ENCODE data around the gene MCTP1. TPM values are rescaled to one million over a fixed set of nuclear protein-coding genes. Genes with fewer than 3 reads are reported as not detected.

The MCTP1 gene
- total and polyA plus RNA-seq, 7 experiments from 2014 or later: 0.75 to 38.9 (median 2.3) TPM; not detected in 1

DNA sequence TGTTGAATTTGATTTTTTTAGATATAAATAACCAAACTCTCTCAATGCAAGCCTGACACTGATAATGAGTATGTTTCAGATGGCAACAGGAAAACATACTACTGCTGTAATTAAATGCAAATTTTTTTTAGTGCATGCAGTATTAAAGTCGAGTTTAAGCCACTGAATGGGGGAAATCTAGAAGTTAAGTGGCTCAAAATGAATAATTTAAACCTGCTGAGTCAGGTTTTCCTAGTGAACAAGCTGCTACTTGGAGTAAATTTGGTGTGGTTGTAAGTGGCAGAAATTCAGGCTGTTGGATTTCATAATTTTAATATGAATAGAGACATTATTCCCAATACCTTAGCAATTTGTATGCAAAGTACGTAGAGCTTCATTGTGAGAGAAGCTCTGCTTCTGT is 544.6 kb downstream of the MCTP1 start:
- ChIA-PET CTCF (no interaction called here), POLR2A (no interaction called here)
- Mint-ChIP-seq H3K27ac (no peak overlapping the region), H3K9me3 (no peaks in the 10 kb centered on the region), H3K4me1 (peaks cover 0 to 2% (median 0%) of the 10 kb centered on the region in 7 donors), H3K4me3 (no peak overlapping the region), H3K27me3 (peaks cover 0 to 9% (median 3%) of the 10 kb centered on the region in 5 donors), H3K36me3 (no peaks in the 10 kb centered on the region)
- no peak overlapping the region for H3K27ac ChIP-seq (ENCODE audit: low read depth, low read length)
- intact Hi-C loops (cut with micrococcal nuclease): no loop called here
- H3K4me1 ChIP-seq (ENCODE audit: control insufficient read depth in 2 of 2, insufficient read depth in 2 of 2, low read length in 2 of 2): no peaks in the 10 kb centered on the region
- no peaks in the 10 kb centered on the region for H3K27me3 ChIP-seq (ENCODE audit: control insufficient read depth in 2 of 2, insufficient read depth in 2 of 2, low read length in 2 of 2)
- no peaks in the 10 kb centered on the region for H3K36me3 ChIP-seq (ENCODE audit: control insufficient read depth in 2 of 3, insufficient read depth in 3 of 3, low read length in 3 of 3)
- no peak overlapping the region for H3K4me3 ChIP-seq (ENCODE audit: low read length)
- H3K9me3 ChIP-seq (ENCODE audit: control insufficient read depth in 2 of 3, low read length in 3 of 3): no peaks in the 10 kb centered on the region
- ATAC-seq: no peak
- no peak for DNase-seq

- no peak for ATAC-seq
- Mint-ChIP-seq H3K27ac (no peak overlapping the region), H3K9me3 (no peaks in the 10 kb centered on the region), H3K4me3 (no peak overlapping the region), H3K36me3 (no peaks in the 10 kb centered on the region), H3K27me3 (peaks cover 0 to 2% (median 0%) of the 10 kb centered on the region in 5 donors), H3K4me1 (no peaks in the 10 kb centered on the region)
- H3K27ac ChIP-seq (ENCODE audit: low read depth, low read length): no peak overlapping the region
- no peak overlapping the region for H3K4me3 ChIP-seq (ENCODE audit: low read length)
- ChIA-PET POLR2A (interaction anchor here (0.7 kb wide), 1 partner anchor 247 kb away, joined by 3 read pairs; no protein-coding TSS in a partner anchor), CTCF (interaction anchor here (0.5 kb wide), 1 partner anchor 775 kb away, joined by 3 read pairs; no protein-coding TSS in a partner anchor)
- intact Hi-C loops (cut with micrococcal nuclease): loop anchor here (5.0 kb wide), 3 partner anchors 56 to 1154 kb away; partner anchors contain the start of genes KIAA0825 (in 2 of the 2), SLF1 (in 2 of the 2), NR2F1 (in 1 of the 2) and NR2F1-AS1 (in 1 of the 2)
- DNase-seq: no peak
- H3K4me1 ChIP-seq (ENCODE audit: control insufficient read depth in 2 of 2, insufficient read depth in 2 of 2, low read length in 2 of 2): no peaks in the 10 kb centered on the region
- H3K36me3 ChIP-seq (ENCODE audit: control insufficient read depth in 2 of 3, insufficient read depth in 3 of 3, low read length in 3 of 3): no peaks in the 10 kb centered on the region
- H3K9me3 ChIP-seq (ENCODE audit: control insufficient read depth in 2 of 3, low read length in 3 of 3): no peaks in the 10 kb centered on the region
- H3K27me3 ChIP-seq (ENCODE audit: control insufficient read depth in 2 of 2, insufficient read depth in 2 of 2, low read length in 2 of 2): no peaks in the 10 kb centered on the region
Observed at GRCh38 chr5:94736498-94736897, 548.4 kb downstream of the MCTP1 start.

DNA sequence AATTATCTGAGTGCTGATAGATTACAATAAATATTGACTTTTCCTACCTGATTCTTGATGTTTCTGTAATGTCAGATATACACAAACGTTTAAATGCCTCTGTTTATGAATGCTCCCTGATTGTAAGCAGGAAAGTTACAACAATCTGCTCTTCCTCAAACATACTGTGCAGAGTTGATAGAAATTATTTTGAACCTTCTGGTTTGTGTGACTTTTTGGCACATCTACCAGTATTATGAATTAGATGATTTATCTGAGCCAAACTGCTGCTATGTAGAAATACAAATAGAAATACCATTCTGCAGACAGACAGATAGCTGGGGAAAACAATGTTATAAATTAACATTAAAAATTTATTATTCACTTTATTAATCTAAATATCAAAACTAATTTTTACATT is 553.4 kb downstream of the MCTP1 start:
- Histone ChIP-seq H3K36me3 (ENCODE audit: control insufficient read depth in 2 of 3, insufficient read depth in 3 of 3, low read length in 3 of 3) (no peaks in the 10 kb centered on the region), H3K27ac (ENCODE audit: low read depth, low read length) (no peak overlapping the region), H3K4me1 (ENCODE audit: control insufficient read depth in 2 of 2, insufficient read depth in 2 of 2, low read length in 2 of 2) (no peaks in the 10 kb centered on the region), H3K4me3 (ENCODE audit: low read length) (no peak overlapping the region), H3K9me3 (ENCODE audit: control insufficient read depth in 2 of 3, low read length in 3 of 3) (no peaks in the 10 kb centered on the region), H3K27me3 (ENCODE audit: control insufficient read depth in 2 of 2, insufficient read depth in 2 of 2, low read length in 2 of 2) (no peaks in the 10 kb centered on the region)
- Mint-ChIP-seq H3K4me3 (no peak overlapping the region), H3K36me3 (no peaks in the 10 kb centered on the region), H3K27me3 (no peaks in the 10 kb centered on the region), H3K9me3 (no peaks in the 10 kb centered on the region), H3K4me1 (peaks cover 0 to 4% (median 0%) of the 10 kb centered on the region in 7 donors), H3K27ac (no peak overlapping the region)
- ChIA-PET POLR2A (no interaction called here), CTCF (interaction anchor here (1.0 kb wide), 1 partner anchor 16 kb away, joined by 4 read pairs; no protein-coding TSS in a partner anchor)
- intact Hi-C loops (cut with micrococcal nuclease): no loop called here
- ATAC-seq (no peak), DNase-seq (no peak)

DNA sequence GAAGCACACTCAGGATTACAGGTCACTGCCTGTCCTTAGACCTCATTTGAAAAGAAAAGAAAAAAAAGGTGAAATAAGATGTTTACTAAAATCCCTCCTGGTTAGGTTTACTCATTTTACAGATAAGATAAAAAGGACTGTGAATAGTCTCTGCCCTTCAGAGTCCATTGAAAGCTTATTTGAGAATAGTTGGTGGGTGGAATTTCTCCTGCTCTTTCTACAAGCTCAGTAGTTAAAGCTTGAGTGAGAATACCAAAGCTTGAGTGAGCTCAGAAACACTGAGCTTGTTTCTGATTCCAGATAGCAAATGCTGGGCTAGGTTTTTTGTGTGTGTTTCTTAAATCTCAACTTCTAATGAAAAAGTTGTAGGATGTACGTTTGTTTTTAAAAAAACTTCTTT is 559.8 kb downstream of the MCTP1 start:
- DNase-seq: no peak
- ChIA-PET POLR2A (no interaction called here), CTCF (no interaction called here)
- Histone ChIP-seq H3K4me3 (ENCODE audit: low read length) (no peak overlapping the region), H3K4me1 (ENCODE audit: control insufficient read depth in 2 of 2, insufficient read depth in 2 of 2, low read length in 2 of 2) (no peaks in the 10 kb centered on the region), H3K27me3 (ENCODE audit: control insufficient read depth in 2 of 2, insufficient read depth in 2 of 2, low read length in 2 of 2) (no peaks in the 10 kb centered on the region), H3K27ac (ENCODE audit: low read depth, low read length) (no peak overlapping the region), H3K36me3 (ENCODE audit: control insufficient read depth in 2 of 3, insufficient read depth in 3 of 3, low read length in 3 of 3) (no peaks in the 10 kb centered on the region), H3K9me3 (ENCODE audit: control insufficient read depth in 2 of 3, low read length in 3 of 3) (no peaks in the 10 kb centered on the region)
- Mint-ChIP-seq H3K4me1 (no peaks in the 10 kb centered on the region), H3K36me3 (no peaks in the 10 kb centered on the region), H3K27me3 (peaks cover 0 to 24% (median 0%) of the 10 kb centered on the region in 5 donors), H3K9me3 (peaks cover 0 to 4% (median 0%) of the 10 kb centered on the region in 11 donors), H3K27ac (no peak overlapping the region), H3K4me3 (no peak overlapping the region)
- no peak for ATAC-seq
- intact Hi-C loops (cut with micrococcal nuclease): no loop called here

DNA sequence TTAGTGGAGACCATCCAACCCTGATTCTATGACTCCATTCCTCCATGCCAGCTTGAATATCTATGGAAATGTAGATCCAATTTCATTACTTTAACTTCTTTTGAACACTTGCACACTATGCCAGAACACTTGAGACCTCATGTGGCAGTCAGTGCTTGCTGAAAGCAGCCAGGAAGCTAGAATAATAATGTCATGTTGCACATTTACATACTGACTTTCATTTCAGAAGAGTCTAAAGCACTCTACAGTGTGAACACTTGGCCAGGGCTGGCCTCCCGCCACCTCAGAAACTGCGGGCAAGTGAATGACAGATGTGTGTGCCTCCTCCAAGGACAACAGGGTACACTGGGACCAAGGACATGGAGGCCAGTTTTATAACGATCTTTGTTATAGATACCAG is 569.1 kb downstream of the MCTP1 start:
- Histone ChIP-seq H3K27ac (ENCODE audit: low read depth, low read length) (no peak overlapping the region), H3K4me3 (ENCODE audit: low read length) (no peak overlapping the region), H3K9me3 (ENCODE audit: control insufficient read depth in 2 of 3, low read length in 3 of 3) (no peaks in the 10 kb centered on the region), H3K4me1 (ENCODE audit: control insufficient read depth in 2 of 2, insufficient read depth in 2 of 2, low read length in 2 of 2) (no peaks in the 10 kb centered on the region), H3K36me3 (ENCODE audit: control insufficient read depth in 2 of 3, insufficient read depth in 3 of 3, low read length in 3 of 3) (no peaks in the 10 kb centered on the region), H3K27me3 (ENCODE audit: control insufficient read depth in 2 of 2, insufficient read depth in 2 of 2, low read length in 2 of 2) (no peaks in the 10 kb centered on the region)
- ATAC-seq: no peak
- intact Hi-C loops (cut with micrococcal nuclease): no loop called here
- Mint-ChIP-seq H3K4me1 (no peaks in the 10 kb centered on the region), H3K36me3 (peaks cover 10 to 26% (median 16%) of the 10 kb centered on the region in 5 donors), H3K27me3 (peaks cover 0 to 10% (median 0%) of the 10 kb centered on the region in 5 donors), H3K9me3 (peaks cover 0 to 11% (median 2%) of the 10 kb centered on the region in 11 donors), H3K4me3 (no peak overlapping the region), H3K27ac (no peak overlapping the region)
- DNase-seq: no peak
- POLR2A ChIA-PET: interaction anchor here (0.6 kb wide), 1 partner anchor 273 kb away, joined by 4 read pairs; no protein-coding TSS in a partner anchor
- CTCF ChIA-PET: no interaction called here

DNA sequence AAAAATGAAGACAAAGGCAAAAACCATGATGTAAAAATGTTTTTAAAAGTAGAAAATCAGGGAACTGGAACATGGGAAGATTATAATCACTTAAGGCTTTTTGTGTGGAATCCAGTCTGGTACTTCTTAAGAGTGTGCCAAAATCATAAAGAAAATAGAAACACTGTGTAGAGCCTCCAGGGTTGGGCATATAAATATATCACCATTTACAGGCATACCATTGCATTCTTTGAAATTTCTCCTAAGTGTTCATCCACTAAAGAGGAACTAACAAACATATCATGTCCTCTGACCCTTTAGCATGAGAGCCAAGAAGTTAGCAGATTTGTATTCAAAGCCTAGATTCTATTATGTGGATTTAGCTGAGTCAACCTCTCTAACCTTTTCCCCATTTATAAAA is 573.1 kb downstream of the MCTP1 start:
- ATAC-seq (no peak), DNase-seq (no peak)
- Mint-ChIP-seq H3K9me3 (no peaks in the 10 kb centered on the region), H3K27ac (no peak overlapping the region), H3K4me1 (peaks cover 0 to 2% (median 0%) of the 10 kb centered on the region in 7 donors), H3K27me3 (no peaks in the 10 kb centered on the region), H3K4me3 (no peak overlapping the region), H3K36me3 (peaks cover 10 to 51% (median 28%) of the 10 kb centered on the region in 5 donors)
- H3K4me3 ChIP-seq (ENCODE audit: low read length): no peak overlapping the region
- POLR2A ChIA-PET: no interaction called here
- H3K27me3 ChIP-seq (ENCODE audit: control insufficient read depth in 2 of 2, insufficient read depth in 2 of 2, low read length in 2 of 2): no peaks in the 10 kb centered on the region
- CTCF ChIA-PET: no interaction called here
- no peaks in the 10 kb centered on the region for H3K36me3 ChIP-seq (ENCODE audit: control insufficient read depth in 2 of 3, insufficient read depth in 3 of 3, low read length in 3 of 3)
- H3K4me1 ChIP-seq (ENCODE audit: control insufficient read depth in 2 of 2, insufficient read depth in 2 of 2, low read length in 2 of 2): no peaks in the 10 kb centered on the region
- intact Hi-C loops (cut with micrococcal nuclease): no loop called here
- H3K9me3 ChIP-seq (ENCODE audit: control insufficient read depth in 2 of 3, low read length in 3 of 3): no peaks in the 10 kb centered on the region
- no peak overlapping the region for H3K27ac ChIP-seq (ENCODE audit: low read depth, low read length)

DNA sequence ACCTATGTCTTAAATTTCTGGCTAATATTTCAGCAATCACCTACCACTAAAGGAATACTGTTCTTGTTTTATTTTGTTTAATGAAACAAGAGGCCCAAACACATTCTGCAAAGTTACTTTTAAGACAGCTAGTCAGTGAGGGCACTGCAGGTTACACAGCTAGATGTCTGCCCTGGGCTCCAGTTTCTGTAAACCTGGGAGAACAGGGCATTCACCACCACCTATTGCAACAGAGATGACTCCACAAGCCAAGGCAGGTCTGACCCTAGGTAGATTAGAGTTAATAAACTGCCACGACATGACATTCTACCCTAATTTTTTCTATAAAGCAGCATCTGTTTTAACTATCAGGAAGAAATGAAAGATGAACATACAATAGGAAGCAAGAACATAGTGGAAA is 575.6 kb downstream of the MCTP1 start:
- Histone ChIP-seq H3K27me3 (ENCODE audit: control insufficient read depth in 2 of 2, insufficient read depth in 2 of 2, low read length in 2 of 2) (no peaks in the 10 kb centered on the region), H3K4me3 (ENCODE audit: low read length) (no peak overlapping the region), H3K4me1 (ENCODE audit: control insufficient read depth in 2 of 2, insufficient read depth in 2 of 2, low read length in 2 of 2) (no peaks in the 10 kb centered on the region), H3K36me3 (ENCODE audit: control insufficient read depth in 2 of 3, insufficient read depth in 3 of 3, low read length in 3 of 3) (no peaks in the 10 kb centered on the region), H3K27ac (ENCODE audit: low read depth, low read length) (no peak overlapping the region), H3K9me3 (ENCODE audit: control insufficient read depth in 2 of 3, low read length in 3 of 3) (no peaks in the 10 kb centered on the region)
- ATAC-seq (no peak), DNase-seq (no peak)
- no peak overlapping the region for H3K27ac Mint-ChIP-seq
- peaks cover 10 to 51% (median 28%) of the 10 kb centered on the region in 5 donors for H3K36me3 Mint-ChIP-seq
- H3K4me3 Mint-ChIP-seq: no peak overlapping the region
- intact Hi-C loops (cut with micrococcal nuclease): no loop called here
- ChIA-PET CTCF (no interaction called here), POLR2A (no interaction called here)
- no peaks in the 10 kb centered on the region for H3K27me3 Mint-ChIP-seq
- peaks cover 0 to 2% (median 0%) of the 10 kb centered on the region in 7 donors for H3K4me1 Mint-ChIP-seq
- no peaks in the 10 kb centered on the region for H3K9me3 Mint-ChIP-seq

Measured in naive thymus-derived CD4-positive, alpha-beta T cell (primary cell).